ENCODE results near the gene DDX1.

Gene DDX1

GRCh38 chr2:15599994-15600393 lies 8.3 kb downstream of the DDX1 start:
- TF ChIP-seq CTCF (IDR thresholded peaks at IDR 0.05; ENCODE audit: low read depth, low read length) = no peak
- no peak for DNase-seq (ENCODE audit: extremely low read depth, low read depth)

GRCh38 chr2:15601681-15602080 lies 10.0 kb downstream of the DDX1 start:
- no peak for TF ChIP-seq CTCF (IDR thresholded peaks at IDR 0.05; ENCODE audit: low read depth, low read length)
- no peak for DNase-seq (ENCODE audit: extremely low read depth, low read depth)

GRCh38 chr2:15602393-15602792 lies 10.7 kb downstream of the DDX1 start:
- no peak for TF ChIP-seq CTCF (IDR thresholded peaks at IDR 0.05; ENCODE audit: low read depth, low read length)
- DNase-seq (ENCODE audit: extremely low read depth, low read depth) = no peak

GRCh38 chr2:15603044-15603765 lies 11.5 kb downstream of the DDX1 start:
- DNase-seq (ENCODE audit: extremely low read depth, low read depth) = no peak
- no peak for TF ChIP-seq CTCF (IDR thresholded peaks at IDR 0.05; ENCODE audit: low read depth, low read length)

DNA sequence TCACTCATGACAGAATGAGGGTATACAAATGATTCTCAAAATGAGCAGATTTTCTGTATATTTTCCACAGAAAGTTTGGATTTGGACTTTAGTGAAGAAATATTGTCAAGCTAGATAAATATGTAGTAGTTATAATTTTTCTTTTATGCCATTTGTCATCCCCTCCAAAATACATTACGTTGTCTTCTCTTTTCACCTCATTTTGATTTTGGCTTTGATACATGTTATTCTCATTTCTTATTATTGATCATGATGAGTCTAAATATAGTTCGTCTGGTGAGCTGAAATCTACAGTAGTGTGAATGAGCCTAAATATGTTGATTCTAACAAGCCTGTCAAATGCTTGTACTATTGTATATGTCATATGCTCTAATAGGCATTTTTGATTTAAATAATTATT lies 12.3 kb downstream of the DDX1 start:
- no peak for DNase-seq (ENCODE audit: extremely low read depth, low read depth)
- TF ChIP-seq CTCF (IDR thresholded peaks at IDR 0.05; ENCODE audit: low read depth, low read length) = no peak

DNA sequence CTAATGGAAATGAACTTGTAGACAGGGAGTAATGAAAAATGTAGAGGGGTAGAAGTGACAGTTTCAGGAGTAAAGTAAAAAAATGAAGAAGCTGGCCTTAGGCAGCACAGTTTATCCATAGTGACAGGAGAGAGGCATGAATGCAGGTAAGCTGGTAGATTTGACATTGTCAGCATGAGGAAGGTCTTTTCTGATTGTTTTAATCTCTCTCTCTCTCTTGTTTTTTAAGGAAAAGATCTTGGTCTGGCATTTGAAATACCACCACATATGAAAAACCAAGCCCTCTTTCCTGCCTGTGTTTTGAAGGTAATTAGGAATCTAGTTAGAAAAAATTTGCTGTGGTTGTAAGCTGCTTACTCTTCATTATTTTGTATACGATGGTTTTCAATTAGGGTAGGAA lies 14.1 kb downstream of the DDX1 start:
- DNase-seq (ENCODE audit: extremely low read depth, low read depth) = no peak
- TF ChIP-seq CTCF (IDR thresholded peaks at IDR 0.05; ENCODE audit: low read depth, low read length) = no peak

- no peak for TF ChIP-seq CTCF (IDR thresholded peaks at IDR 0.05; ENCODE audit: low read depth, low read length)
- no peak for DNase-seq (ENCODE audit: extremely low read depth, low read depth)
These were observed 15.1 kb downstream of the DDX1 start for GRCh38 chr2:15606481-15607441.
